ENCODE measurements around the gene PRSS50. TPM values are rescaled to one million over a fixed set of nuclear protein-coding genes. Genes with fewer than 3 reads are reported as not detected.

The PRSS50 gene
- total and polyA plus RNA-seq, 8 donors: under 0.01 to 0.10 TPM; not detected in 6

GRCh38 chr3:46672349-46672695, 45.3 kb downstream of the PRSS50 start:
- intact Hi-C loops (cut with DNase I; ENCODE audit: low total_unique reads): no loop called here
- H3K9me3 ChIP-seq: no peaks in the 10 kb centered on the region
- no peak for DNase-seq
- 89 to 94% (median 93%) methylated on average over 6 of the region's 6 CpGs for WGBS, 5 donors
- peaks cover 0 to 14% (median 9%) of the 10 kb centered on the region in 4 donors for H3K4me1 ChIP-seq
- peaks cover 0 to 46% (median 26%) of the 10 kb centered on the region in 4 donors for H3K36me3 ChIP-seq
- no peaks in the 10 kb centered on the region for H3K27me3 ChIP-seq
- TF ChIP-seq POLR2A (IDR thresholded peaks at IDR 0.05): no peak
- TF ChIP-seq EP300 (IDR thresholded peaks at IDR 0.05): no peak
- TF ChIP-seq, protein P1, sequence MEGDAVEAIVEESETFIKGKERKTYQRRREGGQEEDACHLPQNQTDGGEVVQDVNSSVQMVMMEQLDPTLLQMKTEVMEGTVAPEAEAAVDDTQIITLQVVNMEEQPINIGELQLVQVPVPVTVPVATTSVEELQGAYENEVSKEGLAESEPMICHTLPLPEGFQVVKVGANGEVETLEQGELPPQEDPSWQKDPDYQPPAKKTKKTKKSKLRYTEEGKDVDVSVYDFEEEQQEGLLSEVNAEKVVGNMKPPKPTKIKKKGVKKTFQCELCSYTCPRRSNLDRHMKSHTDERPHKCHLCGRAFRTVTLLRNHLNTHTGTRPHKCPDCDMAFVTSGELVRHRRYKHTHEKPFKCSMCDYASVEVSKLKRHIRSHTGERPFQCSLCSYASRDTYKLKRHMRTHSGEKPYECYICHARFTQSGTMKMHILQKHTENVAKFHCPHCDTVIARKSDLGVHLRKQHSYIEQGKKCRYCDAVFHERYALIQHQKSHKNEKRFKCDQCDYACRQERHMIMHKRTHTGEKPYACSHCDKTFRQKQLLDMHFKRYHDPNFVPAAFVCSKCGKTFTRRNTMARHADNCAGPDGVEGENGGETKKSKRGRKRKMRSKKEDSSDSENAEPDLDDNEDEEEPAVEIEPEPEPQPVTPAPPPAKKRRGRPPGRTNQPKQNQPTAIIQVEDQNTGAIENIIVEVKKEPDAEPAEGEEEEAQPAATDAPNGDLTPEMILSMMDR (IDR thresholded peaks at IDR 0.05): no peak
- TF ChIP-seq POLR2AphosphoS5 (IDR thresholded peaks at IDR 0.05): no peak
- no peak overlapping the region for H3K27ac ChIP-seq
- no peak overlapping the region for H3K4me3 ChIP-seq

- no peak for DNase-seq
- no peak for TF ChIP-seq POLR2AphosphoS5 (IDR thresholded peaks at IDR 0.05)
- no peak for TF ChIP-seq EP300 (IDR thresholded peaks at IDR 0.05)
- TF ChIP-seq POLR2A (IDR thresholded peaks at IDR 0.05): no peak
- TF ChIP-seq, protein P1 (IDR thresholded peaks at IDR 0.05): no peak
- Histone ChIP-seq H3K4me1 (peaks cover 0 to 11% (median 9%) of the 10 kb centered on the region in 4 donors), H3K27me3 (no peaks in the 10 kb centered on the region), H3K36me3 (peaks cover 0 to 42% (median 26%) of the 10 kb centered on the region in 4 donors), H3K27ac (no peak overlapping the region), H3K9me3 (no peaks in the 10 kb centered on the region), H3K4me3 (no peak overlapping the region)
- intact Hi-C loops (cut with DNase I; ENCODE audit: low total_unique reads): no loop called here
- WGBS, 5 donors: 90 to 94% (median 94%) methylated on average over 12 to 25 of the region's 25 CpGs
Observed at GRCh38 chr3:46671541-46672348, 45.9 kb downstream of the PRSS50 start.

- H3K27ac ChIP-seq: no peak overlapping the region
- H3K4me1 ChIP-seq: peaks cover under 1 to 16% (median 7%) of the 10 kb centered on the region in 4 donors
- peak in 1 of 2 donors; percentile 16 for DNase-seq
- intact Hi-C loops (cut with DNase I; ENCODE audit: low total_unique reads): no loop called here
- no peak for TF ChIP-seq POLR2AphosphoS5 (IDR thresholded peaks at IDR 0.05)
- TF ChIP-seq, protein P1 (IDR thresholded peaks at IDR 0.05): no peak
- no peak for TF ChIP-seq EP300 (IDR thresholded peaks at IDR 0.05)
- no peak for TF ChIP-seq POLR2A (IDR thresholded peaks at IDR 0.05)
- peaks cover 0 to 39% (median 23%) of the 10 kb centered on the region in 4 donors for H3K36me3 ChIP-seq
- 80 to 99% (median 97%) methylated on average over 1 to 4 of the region's 4 CpGs for WGBS, 5 donors
- no peak overlapping the region for H3K4me3 ChIP-seq
- no peaks in the 10 kb centered on the region for H3K9me3 ChIP-seq
- no peaks in the 10 kb centered on the region for H3K27me3 ChIP-seq
Observed at GRCh38 chr3:46670891-46671427, 46.7 kb downstream of the PRSS50 start.

- Histone ChIP-seq H3K36me3 (peaks cover 0 to 39% (median 21%) of the 10 kb centered on the region in 4 donors), H3K27ac (no peak overlapping the region), H3K4me3 (no peak overlapping the region), H3K9me3 (no peaks in the 10 kb centered on the region), H3K4me1 (peaks cover 0 to 15% (median 8%) of the 10 kb centered on the region in 4 donors), H3K27me3 (no peaks in the 10 kb centered on the region)
- WGBS, 5 donors: 83 to 91% (median 88%) methylated on average over 9 to 17 of the region's 17 CpGs
- DNase-seq: peak; percentile 1 to 13
- intact Hi-C loops (cut with DNase I; ENCODE audit: low total_unique reads): no loop called here
- TF ChIP-seq, protein P1 (IDR thresholded peaks at IDR 0.05): no peak
- TF ChIP-seq EP300 (IDR thresholded peaks at IDR 0.05) (no peak), POLR2AphosphoS5 (IDR thresholded peaks at IDR 0.05) (no peak), POLR2A (IDR thresholded peaks at IDR 0.05) (no peak)
Observed at GRCh38 chr3:46670000-46670890, 47.4 kb downstream of the PRSS50 start.
